Measurements from ENCODE around the gene SPRR3. TPM values are rescaled to one million over a fixed set of nuclear protein-coding genes. Genes with fewer than 3 reads are reported as not detected.

The SPRR3 gene
- polyA plus RNA-seq, 3 donors: not detected

DNA sequence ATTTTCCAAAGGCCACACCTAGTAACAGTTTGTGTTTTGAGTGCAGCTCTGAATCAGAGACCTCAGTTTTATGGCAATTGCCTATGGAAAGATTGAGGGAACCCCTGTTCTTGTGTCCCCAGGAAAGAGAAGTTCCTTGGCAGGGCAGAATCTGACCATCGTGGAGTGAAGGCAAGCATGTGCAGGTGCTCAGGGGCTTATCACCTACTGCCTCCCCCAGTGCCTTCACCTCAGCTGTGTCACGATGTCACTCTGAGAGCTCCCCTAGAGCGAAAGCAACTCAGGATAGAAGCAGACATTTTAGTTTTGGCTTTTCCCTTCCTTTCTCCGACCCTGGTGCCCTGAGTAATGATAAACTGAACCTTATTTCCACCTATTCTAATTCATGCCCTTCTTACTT lies 19.5 kb upstream of the SPRR3 start:
- Histone ChIP-seq H3K4me1 (ENCODE audit: control insufficient read depth in 1 of 2, insufficient read depth in 2 of 2, low read length in 2 of 2) (no peaks in the 10 kb centered on the region), H3K4me3 (replicated peaks in 1 of 3; ENCODE audit: low read depth in 2 of 3, low read length in 3 of 3) (no peak overlapping the region), H3K79me2 (ENCODE audit: insufficient read depth, low read length) (no peaks in the 10 kb centered on the region), H3K27me3 (ENCODE audit: control insufficient read depth in 2 of 2, insufficient read depth in 2 of 2, low read length in 2 of 2) (no peaks in the 10 kb centered on the region), H3K9me3 (replicated peaks in 1 of 2; ENCODE audit: control insufficient read depth in 1 of 2, insufficient read depth in 1 of 2, low read length in 2 of 2) (no peaks in the 10 kb centered on the region), H4K20me1 (ENCODE audit: insufficient read depth, low read length) (no peaks in the 10 kb centered on the region), H3K9ac (ENCODE audit: insufficient read depth, low read length, poor library complexity, severe bottlenecking) (no peak overlapping the region), H3K27ac (ENCODE audit: low read depth in 1 of 2, low read length in 2 of 2) (no peak overlapping the region), H3K4me2 (replicated peaks; ENCODE audit: extremely low read depth, low read length, poor library complexity, severe bottlenecking) (no peak overlapping the region), H2AFZ (ENCODE audit: insufficient read depth, low read depth, low read length, poor library complexity, severe bottlenecking) (no peak overlapping the region), H3K36me3 (replicated peaks in 1 of 2; ENCODE audit: control insufficient read depth in 1 of 2, insufficient read depth in 2 of 2, low read length in 2 of 2) (no peaks in the 10 kb centered on the region)
- TF ChIP-seq, protein P1, sequence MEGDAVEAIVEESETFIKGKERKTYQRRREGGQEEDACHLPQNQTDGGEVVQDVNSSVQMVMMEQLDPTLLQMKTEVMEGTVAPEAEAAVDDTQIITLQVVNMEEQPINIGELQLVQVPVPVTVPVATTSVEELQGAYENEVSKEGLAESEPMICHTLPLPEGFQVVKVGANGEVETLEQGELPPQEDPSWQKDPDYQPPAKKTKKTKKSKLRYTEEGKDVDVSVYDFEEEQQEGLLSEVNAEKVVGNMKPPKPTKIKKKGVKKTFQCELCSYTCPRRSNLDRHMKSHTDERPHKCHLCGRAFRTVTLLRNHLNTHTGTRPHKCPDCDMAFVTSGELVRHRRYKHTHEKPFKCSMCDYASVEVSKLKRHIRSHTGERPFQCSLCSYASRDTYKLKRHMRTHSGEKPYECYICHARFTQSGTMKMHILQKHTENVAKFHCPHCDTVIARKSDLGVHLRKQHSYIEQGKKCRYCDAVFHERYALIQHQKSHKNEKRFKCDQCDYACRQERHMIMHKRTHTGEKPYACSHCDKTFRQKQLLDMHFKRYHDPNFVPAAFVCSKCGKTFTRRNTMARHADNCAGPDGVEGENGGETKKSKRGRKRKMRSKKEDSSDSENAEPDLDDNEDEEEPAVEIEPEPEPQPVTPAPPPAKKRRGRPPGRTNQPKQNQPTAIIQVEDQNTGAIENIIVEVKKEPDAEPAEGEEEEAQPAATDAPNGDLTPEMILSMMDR (IDR thresholded peaks at IDR 0.05): no peak
- H3K27me3 Mint-ChIP-seq (ENCODE audit: low read depth in 3 of 3): peaks cover 6 to 17% (median 9%) of the 10 kb centered on the region in 3 donors
- H3K36me3 Mint-ChIP-seq: no peaks in the 10 kb centered on the region
- intact Hi-C loops (cut with micrococcal nuclease): no loop called here
- no peak overlapping the region for H3K27ac Mint-ChIP-seq
- WGBS (ENCODE audit: insufficient coverage): 96% methylated on average over 4 of the region's 4 CpGs
- H3K4me1 Mint-ChIP-seq: no peaks in the 10 kb centered on the region
- DNase-seq: no peak
- no peak overlapping the region for H3K4me3 Mint-ChIP-seq
- H3K9me3 Mint-ChIP-seq: peaks cover 0 to 3% (median 0%) of the 10 kb centered on the region in 7 donors

DNA sequence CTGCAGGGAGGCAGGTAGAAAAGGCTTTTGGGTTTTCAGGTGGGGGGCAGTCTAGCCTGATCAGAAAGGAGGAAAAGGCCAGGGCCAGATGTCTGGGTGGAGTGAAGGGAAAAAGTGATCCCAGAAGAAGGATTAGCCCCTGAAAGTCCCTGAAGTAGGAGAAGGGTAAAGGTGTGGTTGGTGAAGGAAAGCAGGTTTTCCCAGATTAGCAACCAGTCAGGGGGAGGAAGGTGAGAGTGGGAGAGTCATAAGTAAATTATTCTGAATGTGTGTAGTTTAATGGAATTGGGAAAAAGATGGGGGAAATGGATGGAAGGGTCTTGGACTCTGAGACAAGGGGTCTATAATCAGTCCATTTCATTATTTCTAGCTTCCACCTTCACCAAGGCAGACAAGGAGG lies 18.3 kb upstream of the SPRR3 start:
- Histone ChIP-seq H3K4me3 (replicated peaks in 1 of 3; ENCODE audit: low read depth in 2 of 3, low read length in 3 of 3) (no peak overlapping the region), H2AFZ (ENCODE audit: insufficient read depth, low read depth, low read length, poor library complexity, severe bottlenecking) (no peak overlapping the region), H3K27ac (ENCODE audit: low read depth in 1 of 2, low read length in 2 of 2) (no peak overlapping the region), H3K36me3 (replicated peaks in 1 of 2; ENCODE audit: control insufficient read depth in 1 of 2, insufficient read depth in 2 of 2, low read length in 2 of 2) (no peaks in the 10 kb centered on the region), H3K27me3 (ENCODE audit: control insufficient read depth in 2 of 2, insufficient read depth in 2 of 2, low read length in 2 of 2) (peaks cover 0 to 2% of the 10 kb centered on the region in 2 donors), H3K4me2 (replicated peaks; ENCODE audit: extremely low read depth, low read length, poor library complexity, severe bottlenecking) (no peak overlapping the region), H3K4me1 (ENCODE audit: control insufficient read depth in 1 of 2, insufficient read depth in 2 of 2, low read length in 2 of 2) (no peaks in the 10 kb centered on the region), H3K9me3 (replicated peaks in 1 of 2; ENCODE audit: control insufficient read depth in 1 of 2, insufficient read depth in 1 of 2, low read length in 2 of 2) (no peaks in the 10 kb centered on the region), H3K79me2 (ENCODE audit: insufficient read depth, low read length) (no peaks in the 10 kb centered on the region), H4K20me1 (ENCODE audit: insufficient read depth, low read length) (no peaks in the 10 kb centered on the region), H3K9ac (ENCODE audit: insufficient read depth, low read length, poor library complexity, severe bottlenecking) (no peak overlapping the region)
- intact Hi-C loops (cut with micrococcal nuclease): no loop called here
- peak overlapping the region in 1 of 7 donors; percentile 8 for H3K27ac Mint-ChIP-seq
- no peaks in the 10 kb centered on the region for H3K36me3 Mint-ChIP-seq
- no peaks in the 10 kb centered on the region for H3K4me1 Mint-ChIP-seq
- TF ChIP-seq, protein P1 (IDR thresholded peaks at IDR 0.05): no peak
- no peak overlapping the region for H3K4me3 Mint-ChIP-seq
- DNase-seq: no peak
- peaks cover 0 to 3% (median 0%) of the 10 kb centered on the region in 7 donors for H3K9me3 Mint-ChIP-seq
- peaks cover 6 to 17% (median 11%) of the 10 kb centered on the region in 3 donors for H3K27me3 Mint-ChIP-seq (ENCODE audit: low read depth in 3 of 3)

All from CD14-positive monocyte (primary cell).